Lower lobe of right lung (tissue), 2 donors: ENCODE measurements around the gene ATP13A4. TPM values are rescaled to one million over a fixed set of nuclear protein-coding genes. Genes with fewer than 3 reads are reported as not detected.
"Not testable (repeated sequence)": the region's sequence is repeated elsewhere in the genome, so short reads cannot be mapped to it uniquely, and the experiment has no call there.

ENCODE experiments used
- ATAC-seq, 2 donors: fragments of 200-7000 bp; cut with Tn5 transposase; one replicate each; pipeline ENCODE4 v1.9.1; 2020 to 2022; ENCODE audit warnings: mild to moderate bottlenecking in 2 of 2, moderate library complexity in 2 of 2
- DNase-seq: peaks from one replicate; pipeline ENCODE4 v3.0.0-alpha.2; 2020
- H3K27ac ChIP-seq: fragments of 200-600 bp; one replicate; pipeline ENCODE4 v1.8.0; 2022
- H3K27me3 ChIP-seq: fragments of 200-600 bp; one replicate; pipeline ENCODE4 v1.8.0; 2022; ENCODE audit warnings: low read depth
- H3K36me3 ChIP-seq: fragments of 200-600 bp; one replicate; pipeline ENCODE4 v1.8.0; 2022; ENCODE audit warnings: mild to moderate bottlenecking
- H3K4me1 ChIP-seq: fragments of 200-600 bp; one replicate; pipeline ENCODE4 v1.8.0; 2022
- H3K4me3 ChIP-seq: fragments of 200-600 bp; one replicate; pipeline ENCODE4 v1.8.0; 2022; ENCODE audit warnings: mild to moderate bottlenecking
- H3K9me3 ChIP-seq: fragments of 200-600 bp; one replicate; pipeline ENCODE4 v1.8.0; 2022
- intact Hi-C: fragments of 100-400 bp; cut with DNase I; formaldehyde crosslinking; loops from one replicate; pipeline ENCODE4 v1.11.0; 2022
- total RNA-seq: library from RNA; stranded (reverse); fragmentation: NEBNext Ultra II Directional; extraction: Animal tissue kit (Norgen Biotek cat#: 25700); gene quantifications from one replicate; pipeline ENCODE4 v1.2.1, GENCODE V29; 2021
- TF ChIP-seq, protein P1 (sequence below): fragments of 200-600 bp; IDR thresholded peaks from one replicate; pipeline ENCODE4 v1.8.0; 2022; ENCODE audit warnings: antibody characterized with exemption, mild to moderate bottlenecking
- donor health status: DM: no; HTN: yes; CAD: no; lungs with severe emphysema.

Gene ATP13A4
- total RNA-seq, 1 donor from 2014 or later: 188 TPM

DNA sequence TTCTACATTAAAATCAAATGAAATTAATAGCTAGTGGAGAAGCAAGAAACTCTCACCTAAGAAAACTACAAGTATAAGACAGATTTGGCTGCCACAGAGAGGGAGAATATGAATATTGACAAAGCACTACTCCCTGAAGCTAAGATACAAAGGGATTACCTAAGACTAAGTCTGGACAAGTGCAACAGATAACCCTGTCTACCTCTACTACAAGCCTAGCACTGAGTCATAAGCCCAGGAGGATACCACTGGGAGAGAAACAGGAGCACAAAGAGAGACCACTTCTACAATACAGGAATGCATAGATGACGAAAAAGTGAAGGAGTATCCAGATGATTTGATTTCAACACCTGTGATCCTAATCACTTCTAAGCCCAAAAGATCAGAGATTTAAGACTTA is 10.4 kb downstream of the ATP13A4 start:
- no peaks in the 10 kb centered on the region for H3K9me3 ChIP-seq
- ATAC-seq (peak in 1 of 2 donors; percentile 53), DNase-seq (no peak)
- H3K36me3 ChIP-seq: peaks cover 5% of the 10 kb centered on the region
- H3K4me1 ChIP-seq: no peaks in the 10 kb centered on the region
- H3K27ac ChIP-seq: no peak overlapping the region
- H3K27me3 ChIP-seq: no peaks in the 10 kb centered on the region
- TF ChIP-seq, protein P1, sequence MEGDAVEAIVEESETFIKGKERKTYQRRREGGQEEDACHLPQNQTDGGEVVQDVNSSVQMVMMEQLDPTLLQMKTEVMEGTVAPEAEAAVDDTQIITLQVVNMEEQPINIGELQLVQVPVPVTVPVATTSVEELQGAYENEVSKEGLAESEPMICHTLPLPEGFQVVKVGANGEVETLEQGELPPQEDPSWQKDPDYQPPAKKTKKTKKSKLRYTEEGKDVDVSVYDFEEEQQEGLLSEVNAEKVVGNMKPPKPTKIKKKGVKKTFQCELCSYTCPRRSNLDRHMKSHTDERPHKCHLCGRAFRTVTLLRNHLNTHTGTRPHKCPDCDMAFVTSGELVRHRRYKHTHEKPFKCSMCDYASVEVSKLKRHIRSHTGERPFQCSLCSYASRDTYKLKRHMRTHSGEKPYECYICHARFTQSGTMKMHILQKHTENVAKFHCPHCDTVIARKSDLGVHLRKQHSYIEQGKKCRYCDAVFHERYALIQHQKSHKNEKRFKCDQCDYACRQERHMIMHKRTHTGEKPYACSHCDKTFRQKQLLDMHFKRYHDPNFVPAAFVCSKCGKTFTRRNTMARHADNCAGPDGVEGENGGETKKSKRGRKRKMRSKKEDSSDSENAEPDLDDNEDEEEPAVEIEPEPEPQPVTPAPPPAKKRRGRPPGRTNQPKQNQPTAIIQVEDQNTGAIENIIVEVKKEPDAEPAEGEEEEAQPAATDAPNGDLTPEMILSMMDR: no peak
- intact Hi-C loops: no loop called here
- no peak overlapping the region for H3K4me3 ChIP-seq

DNA sequence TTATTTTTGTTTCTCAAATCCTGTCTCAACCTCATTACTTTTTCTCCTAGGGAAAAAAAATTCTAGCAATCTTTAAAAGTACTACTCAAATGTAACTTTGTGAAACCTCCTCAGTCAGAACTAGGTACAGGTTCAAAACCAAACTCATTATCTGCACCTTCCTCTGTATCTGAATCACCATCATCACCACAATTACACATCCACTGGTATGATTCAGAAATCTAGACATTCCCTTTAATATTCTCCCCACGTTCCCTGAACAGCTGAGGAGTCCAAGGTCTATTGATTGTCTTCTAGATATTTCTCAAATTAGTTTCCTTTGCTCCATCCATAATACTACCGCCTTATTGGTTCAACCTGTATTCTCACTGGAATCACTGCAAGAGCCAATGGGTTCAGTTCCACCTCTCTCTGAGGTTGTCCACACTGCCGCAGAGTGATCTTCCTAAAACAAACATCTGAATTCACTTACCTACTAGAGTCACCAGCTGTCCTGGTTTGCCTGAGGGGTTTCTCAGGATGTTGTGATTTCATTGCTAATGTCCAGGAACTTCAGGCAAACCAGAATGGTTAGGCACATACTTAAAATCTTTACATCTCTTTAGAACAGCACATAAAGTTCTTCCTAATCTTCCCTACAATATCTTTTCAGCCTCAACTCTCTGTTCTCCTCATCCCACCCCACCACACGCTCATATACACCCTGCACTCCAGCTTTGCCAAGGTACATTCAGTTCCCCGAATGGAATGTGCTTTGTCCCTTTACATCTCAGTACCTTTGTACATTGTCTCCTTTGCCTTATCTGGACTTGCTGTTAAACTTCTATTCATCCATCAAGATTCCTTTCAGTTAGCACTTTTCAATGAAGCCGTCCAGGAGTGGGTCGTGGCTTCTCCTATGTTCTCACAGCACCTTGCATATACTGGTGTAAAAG is 24.2 kb downstream of the ATP13A4 start:
- intact Hi-C loops: no loop called here
- H3K4me1 ChIP-seq: no peaks in the 10 kb centered on the region
- H3K36me3 ChIP-seq: no peaks in the 10 kb centered on the region
- H3K27me3 ChIP-seq: no peaks in the 10 kb centered on the region
- no peak overlapping the region for H3K27ac ChIP-seq
- H3K4me3 ChIP-seq: no peak overlapping the region
- H3K9me3 ChIP-seq: no peaks in the 10 kb centered on the region
- no peak for DNase-seq
- TF ChIP-seq, protein P1: no peak
- no peak for ATAC-seq

DNA sequence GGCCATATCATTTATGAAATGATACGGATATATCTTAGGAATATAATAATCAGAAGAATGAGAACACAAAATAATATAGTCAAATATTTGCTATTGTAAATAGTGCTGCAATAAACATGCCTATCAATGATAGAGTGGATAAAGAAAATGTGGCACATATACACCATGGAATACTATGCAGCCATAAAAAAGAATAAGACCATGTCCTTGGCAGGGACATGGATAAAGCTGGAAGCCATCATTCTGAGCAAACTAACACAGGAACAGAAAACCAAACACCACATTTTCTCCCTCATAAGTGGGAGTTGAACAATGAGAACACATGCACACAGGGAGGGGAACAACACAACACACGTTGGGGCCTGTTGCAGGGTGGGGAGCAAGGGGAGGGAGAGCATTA is 28.6 kb downstream of the ATP13A4 start:
- H3K9me3 ChIP-seq, H3K36me3 ChIP-seq, ATAC-seq, H3K27ac ChIP-seq, DNase-seq, H3K27me3 ChIP-seq, intact Hi-C loops, H3K4me3 ChIP-seq, H3K4me1 ChIP-seq: not testable (repeated sequence)

DNA sequence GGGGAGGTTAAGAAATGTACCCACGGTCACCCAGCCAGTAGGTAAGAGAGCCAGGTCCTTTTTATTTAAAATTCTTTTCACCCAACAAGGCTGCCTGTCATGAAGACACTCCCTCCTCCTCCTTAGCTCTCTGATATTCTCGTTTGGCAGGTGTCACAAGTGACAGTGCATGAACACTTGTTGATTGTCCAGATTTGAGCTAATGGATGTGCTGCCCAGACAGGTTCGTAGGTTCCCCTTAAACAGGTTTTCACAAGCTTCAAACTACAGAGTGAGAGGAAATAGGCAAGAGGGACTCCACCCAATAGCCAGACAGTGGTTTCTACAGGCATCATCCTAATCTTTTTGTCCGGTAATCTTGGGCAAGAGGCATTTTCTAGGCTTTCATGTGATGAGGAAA is 32.2 kb downstream of the ATP13A4 start:
- H3K27me3 ChIP-seq: no peaks in the 10 kb centered on the region
- TF ChIP-seq, protein P1: no peak
- intact Hi-C loops: no loop called here
- no peaks in the 10 kb centered on the region for H3K4me1 ChIP-seq
- no peak overlapping the region for H3K4me3 ChIP-seq
- H3K27ac ChIP-seq: no peak overlapping the region
- H3K36me3 ChIP-seq: no peaks in the 10 kb centered on the region
- no peak for ATAC-seq
- no peak for DNase-seq
- H3K9me3 ChIP-seq: no peaks in the 10 kb centered on the region

DNA sequence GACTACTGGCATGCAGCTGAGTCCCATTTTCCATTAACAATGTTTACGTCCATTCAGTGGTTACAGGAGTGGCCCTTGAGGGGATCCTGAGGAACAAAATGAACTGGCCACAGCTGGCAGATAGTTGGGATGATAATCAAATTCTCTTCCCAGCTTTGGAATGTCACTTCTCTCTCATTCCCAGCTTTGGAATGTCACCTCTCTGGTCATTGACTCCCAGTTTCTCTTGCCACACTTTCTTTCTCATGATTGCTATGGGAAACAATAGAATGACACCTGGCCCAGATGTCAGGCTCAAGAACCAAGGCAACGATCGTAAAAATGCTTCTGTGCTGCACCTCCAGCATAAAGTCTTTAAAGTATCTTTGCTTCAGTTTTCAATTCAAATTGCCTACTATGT is 34.0 kb downstream of the ATP13A4 start:
- Histone ChIP-seq H3K36me3 (no peaks in the 10 kb centered on the region), H3K4me3 (no peak overlapping the region), H3K27me3 (no peaks in the 10 kb centered on the region), H3K27ac (no peak overlapping the region), H3K9me3 (no peaks in the 10 kb centered on the region), H3K4me1 (no peaks in the 10 kb centered on the region)
- TF ChIP-seq, protein P1: no peak
- DNase-seq (no peak), ATAC-seq (no peak)
- intact Hi-C loops: no loop called here

DNA sequence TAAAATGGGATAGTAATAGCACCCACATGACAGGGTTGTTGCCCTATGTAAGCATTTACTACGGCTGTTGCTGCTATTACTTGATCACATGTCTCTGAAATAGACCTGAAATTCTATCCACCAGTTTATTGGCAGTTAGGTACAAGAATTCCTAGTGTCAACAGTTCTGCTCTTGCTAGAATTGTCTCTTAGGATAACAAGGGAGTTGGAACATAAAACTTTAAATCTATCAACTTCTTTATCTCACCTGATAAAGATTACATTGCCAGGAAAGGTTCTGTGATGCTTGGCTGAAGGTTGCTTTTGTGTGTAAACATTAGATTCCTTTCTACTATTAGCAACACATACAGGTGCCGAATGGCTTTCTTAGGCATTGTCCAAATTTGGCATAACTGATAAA is 38.7 kb downstream of the ATP13A4 start:
- H3K4me1 ChIP-seq: no peaks in the 10 kb centered on the region
- TF ChIP-seq, protein P1: no peak
- intact Hi-C loops: no loop called here
- ATAC-seq (peak in 1 of 2 donors; percentile 46), DNase-seq (no peak)
- no peak overlapping the region for H3K27ac ChIP-seq
- peaks cover 16% of the 10 kb centered on the region for H3K36me3 ChIP-seq
- no peaks in the 10 kb centered on the region for H3K27me3 ChIP-seq
- no peaks in the 10 kb centered on the region for H3K9me3 ChIP-seq
- no peak overlapping the region for H3K4me3 ChIP-seq
